SU-DHL-6 (cell line): ENCODE measurements around the gene KLK15.

Experiments used
- H2AFZ ChIP-seq: fragments of 200-600 bp; sonication (generic); 2 replicates; pipeline ENCODE4 v1.6.1; 2014; ENCODE audit warnings: low read depth, mild to moderate bottlenecking, moderate library complexity, mixed read lengths, antibody characterized with exemption, low read length; ENCODE audit not compliant: severe bottlenecking
- H3F3A ChIP-seq: fragments of 200-600 bp; shearing (Covaris generic); 2 replicates; pipeline ENCODE4 v1.6.0; 2016; ENCODE audit warnings: antibody characterized with exemption, mild to moderate bottlenecking; ENCODE audit not compliant: insufficient read depth
- H3K27ac ChIP-seq: fragments of 200-600 bp; sonication (generic); 2 replicates; pipeline ENCODE4 v1.5.1; 2016; ENCODE audit warnings: low read depth, mild to moderate bottlenecking, low read length, moderate library complexity, mixed read lengths
- H3K27me3 ChIP-seq: fragments of 200-600 bp; sonication (generic), shearing (Covaris generic); 2 replicates; pipeline ENCODE4 v1.6.0; 2014; ENCODE audit warnings: mild to moderate bottlenecking, low read length
- H3K36me3 ChIP-seq: fragments of 200-600 bp; sonication (generic); 2 replicates; pipeline ENCODE4 v1.6.1; 2014; ENCODE audit warnings: mild to moderate bottlenecking, low read length, mixed read lengths
- H3K4me2 ChIP-seq: fragments of 300-600, 200-600 bp; shearing (Covaris generic), sonication (generic); 2 replicates; pipeline ENCODE4 v1.6.0; 2014; ENCODE audit warnings: low read length, low read depth, mild to moderate bottlenecking; ENCODE audit not compliant: poor library complexity, severe bottlenecking
- H3K4me3 ChIP-seq: fragments of 200-600 bp; sonication (generic); 2 replicates; pipeline ENCODE4 v1.5.1; 2014; ENCODE audit warnings: antibody characterized with exemption, low read length, mild to moderate bottlenecking, mixed read lengths; ENCODE audit not compliant: insufficient read depth, poor library complexity, severe bottlenecking
- H3K79me2 ChIP-seq: fragments of 200-600 bp; sonication (generic); 2 replicates; pipeline ENCODE4 v1.6.1; 2014; ENCODE audit warnings: mild to moderate bottlenecking, low read length, moderate library complexity; ENCODE audit not compliant: insufficient read depth
- H3K9ac ChIP-seq: fragments of 200-600 bp; sonication (generic); 2 replicates; pipeline ENCODE4 v1.7.0; 2014; ENCODE audit warnings: mild to moderate bottlenecking, low read length
- H3K9me2 ChIP-seq: fragments of 200-600 bp; sonication (generic); replicated peaks from 2 replicates; pipeline ENCODE4 v1.6.1; 2014; ENCODE audit warnings: low read length; ENCODE audit not compliant: insufficient read depth
- H3K9me3 ChIP-seq: fragments of 200-600 bp; sonication (generic); 2 replicates; pipeline ENCODE4 v1.6.1; 2014; ENCODE audit warnings: low read length, mixed read lengths; ENCODE audit not compliant: insufficient read depth
- H4K20me1 ChIP-seq: fragments of 200-600 bp; sonication (generic); 2 replicates; pipeline ENCODE4 v1.6.1; 2014; ENCODE audit warnings: low read depth, mild to moderate bottlenecking, antibody characterized with exemption, low read length, moderate library complexity, mixed read lengths
- EZH2phosphoT487 ChIP-seq: fragments of 200-600 bp; sonication (generic), shearing (Covaris generic); conservative IDR thresholded peaks from 2 replicates; pipeline ENCODE4 v1.6.1; 2018; ENCODE audit warnings: mild to moderate bottlenecking, antibody characterized with exemption, low read length, moderate library complexity, mixed read lengths
- TF ChIP-seq, protein P1 (sequence below): fragments of 200-600 bp; sonication (generic); IDR thresholded peaks from one replicate; pipeline ENCODE4 v1.5.1; 2017; ENCODE audit warnings: antibody characterized with exemption, mild to moderate bottlenecking, low read length, moderate library complexity; ENCODE audit not compliant: insufficient read depth, poor library complexity, severe bottlenecking

KLK15 gene

GRCh38 chr19:50854636-50855410 lies 21.4 kb upstream of the KLK15 start, which contains the start of gene KLK3:
KLK3 (plus strand) TSS chr19:50854915; CDS start chr19:50854956, 41 bp downstream.
- no peak within 1 kb of the TSS for H3K27ac ChIP-seq
- H3K4me2 ChIP-seq, result no peak within 1 kb of the TSS
- H4K20me1 ChIP-seq, result no peaks in the 10 kb centered on the region
- H3K27me3 ChIP-seq, result no peaks in the 10 kb centered on the region
- TF ChIP-seq, protein P1, sequence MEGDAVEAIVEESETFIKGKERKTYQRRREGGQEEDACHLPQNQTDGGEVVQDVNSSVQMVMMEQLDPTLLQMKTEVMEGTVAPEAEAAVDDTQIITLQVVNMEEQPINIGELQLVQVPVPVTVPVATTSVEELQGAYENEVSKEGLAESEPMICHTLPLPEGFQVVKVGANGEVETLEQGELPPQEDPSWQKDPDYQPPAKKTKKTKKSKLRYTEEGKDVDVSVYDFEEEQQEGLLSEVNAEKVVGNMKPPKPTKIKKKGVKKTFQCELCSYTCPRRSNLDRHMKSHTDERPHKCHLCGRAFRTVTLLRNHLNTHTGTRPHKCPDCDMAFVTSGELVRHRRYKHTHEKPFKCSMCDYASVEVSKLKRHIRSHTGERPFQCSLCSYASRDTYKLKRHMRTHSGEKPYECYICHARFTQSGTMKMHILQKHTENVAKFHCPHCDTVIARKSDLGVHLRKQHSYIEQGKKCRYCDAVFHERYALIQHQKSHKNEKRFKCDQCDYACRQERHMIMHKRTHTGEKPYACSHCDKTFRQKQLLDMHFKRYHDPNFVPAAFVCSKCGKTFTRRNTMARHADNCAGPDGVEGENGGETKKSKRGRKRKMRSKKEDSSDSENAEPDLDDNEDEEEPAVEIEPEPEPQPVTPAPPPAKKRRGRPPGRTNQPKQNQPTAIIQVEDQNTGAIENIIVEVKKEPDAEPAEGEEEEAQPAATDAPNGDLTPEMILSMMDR, result no peak
- no peak for TF ChIP-seq EZH2phosphoT487
- H3K79me2 ChIP-seq, result no peaks in the 10 kb centered on the region
- H3K9me2 ChIP-seq, result no peaks in the 10 kb centered on the region
- H2AFZ ChIP-seq, result no peak within 1 kb of the TSS
- H3K9ac ChIP-seq, result no peak within 1 kb of the TSS
- no peak within 1 kb of the TSS for H3K4me3 ChIP-seq
- no peaks in the 10 kb centered on the region for H3K9me3 ChIP-seq
- H3K36me3 ChIP-seq, result no peaks in the 10 kb centered on the region
- H3F3A ChIP-seq, result no peaks in the 10 kb centered on the region

DNA sequence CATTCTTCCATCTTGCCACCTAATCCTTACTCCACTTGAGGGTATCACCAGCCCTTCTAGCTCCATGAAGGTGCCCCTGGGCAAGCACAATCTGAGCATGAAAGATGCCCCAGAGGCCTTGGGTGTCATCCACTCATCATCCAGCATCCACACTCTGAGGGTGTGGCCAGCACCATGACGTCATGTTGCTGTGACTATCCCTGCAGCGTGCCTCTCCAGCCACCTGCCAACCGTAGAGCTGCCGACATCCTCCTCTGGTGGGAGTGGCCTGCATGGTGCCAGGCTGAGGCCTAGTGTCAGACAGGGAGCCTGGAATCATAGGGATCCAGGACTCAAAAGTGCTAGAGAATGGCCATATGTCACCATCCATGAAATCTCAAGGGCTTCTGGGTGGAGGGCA lies 18.2 kb upstream of the KLK15 start:
- Histone ChIP-seq H4K20me1 (no peaks in the 10 kb centered on the region), H3K9me2 (no peaks in the 10 kb centered on the region), H3K9me3 (no peaks in the 10 kb centered on the region), H3K27ac (no peak overlapping the region), H3K79me2 (no peaks in the 10 kb centered on the region), H3K27me3 (no peaks in the 10 kb centered on the region), H3K4me2 (no peak overlapping the region), H3K9ac (no peak overlapping the region), H3K4me3 (no peak overlapping the region), H3F3A (no peaks in the 10 kb centered on the region), H3K36me3 (no peaks in the 10 kb centered on the region), H2AFZ (no peak overlapping the region)
- no peak for TF ChIP-seq EZH2phosphoT487
- TF ChIP-seq, protein P1, result no peak

DNA sequence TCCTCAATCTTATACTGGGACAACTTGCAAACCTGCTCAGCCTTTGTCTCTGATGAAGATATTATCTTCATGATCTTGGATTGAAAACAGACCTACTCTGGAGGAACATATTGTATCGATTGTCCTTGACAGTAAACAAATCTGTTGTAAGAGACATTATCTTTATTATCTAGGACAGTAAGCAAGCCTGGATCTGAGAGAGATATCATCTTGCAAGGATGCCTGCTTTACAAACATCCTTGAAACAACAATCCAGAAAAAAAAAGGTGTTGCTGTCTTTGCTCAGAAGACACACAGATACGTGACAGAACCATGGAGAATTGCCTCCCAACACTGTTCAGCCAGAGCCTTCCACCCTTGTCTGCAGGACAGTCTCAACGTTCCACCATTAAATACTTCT lies 17.4 kb upstream of the KLK15 start:
- no peaks in the 10 kb centered on the region for H3F3A ChIP-seq
- H3K27me3 ChIP-seq, result no peaks in the 10 kb centered on the region
- no peaks in the 10 kb centered on the region for H3K36me3 ChIP-seq
- H3K9me3 ChIP-seq, result no peaks in the 10 kb centered on the region
- H4K20me1 ChIP-seq, result no peaks in the 10 kb centered on the region
- H3K9me2 ChIP-seq, result no peaks in the 10 kb centered on the region
- TF ChIP-seq, protein P1, result no peak
- TF ChIP-seq EZH2phosphoT487, result no peak
- no peak overlapping the region for H2AFZ ChIP-seq
- no peak overlapping the region for H3K27ac ChIP-seq
- no peaks in the 10 kb centered on the region for H3K79me2 ChIP-seq
- no peak overlapping the region for H3K4me3 ChIP-seq
- H3K4me2 ChIP-seq, result no peak overlapping the region
- H3K9ac ChIP-seq, result no peak overlapping the region
